Keratinocyte (primary cell): Measurements from ENCODE around the gene MICAL3. TPM values are rescaled to one million over a fixed set of nuclear protein-coding genes. Genes with fewer than 3 reads are reported as not detected.

ENCODE experiments used
- DNase-seq: peaks from one replicate; pipeline ENCODE4 v3.0.0-alpha.2; 2011; ENCODE audit warnings: low read depth, missing footprints, low spot score
- FAIRE-seq: peaks from 2 replicates; lab custom pipeline; 2011; peaks lifted over from hg19 to GRCh38; lab: Jason Lieb, UNC
- H2AFZ ChIP-seq: 2 replicates; pipeline ENCODE4 v1.6.0; 2012; ENCODE audit warnings: low read length, control low read depth, inconsistent platforms; ENCODE audit not compliant: control insufficient read depth
- H3K27ac ChIP-seq: 2 replicates; pipeline ENCODE4 v1.5.1; 2011; ENCODE audit warnings: low read length; ENCODE audit not compliant: control insufficient read depth, insufficient read depth
- H3K27me3 ChIP-seq: 3 replicates; pipeline ENCODE4 v1.6.0; 2011; ENCODE audit warnings: low read length; ENCODE audit not compliant: control insufficient read depth, insufficient read depth; ENCODE audit errors: extremely low read depth
- H3K36me3 ChIP-seq, 2 experiments: 2 replicates in 1 of 2; 3 replicates in 1 of 2; pipeline ENCODE4 v1.5.1; 2011; ENCODE audit warnings: low read length in 2 of 2, mild to moderate bottlenecking in 1 of 2; ENCODE audit not compliant: control insufficient read depth in 2 of 2, insufficient read depth in 2 of 2; ENCODE audit errors: extremely low read depth in 1 of 2
- H3K4me1 ChIP-seq: 3 replicates; pipeline ENCODE4 v1.5.1; 2011; ENCODE audit warnings: low read length; ENCODE audit not compliant: control insufficient read depth, insufficient read depth; ENCODE audit errors: extremely low read depth
- H3K4me2 ChIP-seq: 3 replicates; pipeline ENCODE4 v1.6.0; 2011; ENCODE audit warnings: low read depth, low read length; ENCODE audit not compliant: control insufficient read depth, insufficient read depth; ENCODE audit errors: extremely low read depth
- H3K4me3 ChIP-seq, 3 experiments: fragments of 200-600 bp in 1 of 3; sonication (generic) in 1 of 3; 2 replicates in 2 of 3; 3 replicates in 1 of 3; pipeline ENCODE4 v1.5.1; 2011 to 2016; ENCODE audit warnings: low read length in 3 of 3, mild to moderate bottlenecking in 3 of 3, control low read depth in 2 of 3, inconsistent platforms in 1 of 3, low read depth in 1 of 3, mixed read lengths in 1 of 3, mixed run types in 1 of 3, moderate library complexity in 1 of 3; ENCODE audit not compliant: control insufficient read depth in 2 of 3, insufficient read depth in 2 of 3; ENCODE audit errors: extremely low read depth in 1 of 3
- H3K79me2 ChIP-seq: 2 replicates; pipeline ENCODE4 v1.6.0; 2012; ENCODE audit warnings: low read length; ENCODE audit not compliant: control insufficient read depth, insufficient read depth
- H3K9ac ChIP-seq: 3 replicates; pipeline ENCODE4 v1.6.0; 2011; ENCODE audit warnings: low read length; ENCODE audit not compliant: control insufficient read depth, insufficient read depth; ENCODE audit errors: extremely low read depth
- H3K9me1 ChIP-seq: 3 replicates; pipeline ENCODE4 v1.6.0; 2011; ENCODE audit warnings: low read length; ENCODE audit not compliant: control insufficient read depth, insufficient read depth; ENCODE audit errors: extremely low read depth
- H3K9me3 ChIP-seq: 2 replicates; pipeline ENCODE4 v1.5.1; 2012; ENCODE audit warnings: low read depth, low read length; ENCODE audit not compliant: control insufficient read depth
- H4K20me1 ChIP-seq: 3 replicates; pipeline ENCODE4 v1.6.0; 2011; ENCODE audit warnings: low read length; ENCODE audit not compliant: control insufficient read depth, insufficient read depth; ENCODE audit errors: extremely low read depth
- CTCF ChIP-seq, 3 experiments: IDR thresholded peaks in 1 of 3; conservative IDR thresholded peaks in 1 of 3; optimal IDR thresholded peaks in 1 of 3; 2 replicates in 2 of 3; 3 replicates in 1 of 3; pipeline versions ENCODE3 to v1.5.1; 2011; ENCODE audit warnings: low read length in 3 of 3, mild to moderate bottlenecking in 3 of 3, moderate library complexity in 2 of 3, control low read depth in 1 of 3, inconsistent platforms in 1 of 3; ENCODE audit not compliant: insufficient read depth in 2 of 3; ENCODE audit errors: extremely low read depth in 1 of 3
- EZH2 ChIP-seq: IDR thresholded peaks from one replicate; pipeline ENCODE4 v1.6.1; 2012; ENCODE audit warnings: inconsistent platforms, mild to moderate bottlenecking, low read length, moderate library complexity
- dilution Hi-C: fragments of 300-500 bp; cut with MboI; formaldehyde crosslinking; loops from one replicate; pipeline ENCODE4 v1.7.0; 2020; ENCODE audit warnings: low sequenced_read_pairs; ENCODE audit not compliant: extremely low pct_ligation_motif_present
- polyA plus RNA-seq, 5 experiments: library from polyadenylated mRNA; depleted of rRNA in 3 of 5; stranded (reverse) in 3 of 5; stranded (forward) in 1 of 5; unstranded in 1 of 5; fragments of >200 nt; gene quantifications; 1 replicate in 1 of 5; 2 replicates in 3 of 5; 3 replicates in 1 of 5; pipeline versions ENCODE4 v1.2.1 to v1.2.3, GENCODE V29; 2011 to 2012; ENCODE audit warnings: missing spikeins in 2 of 5, low read depth in 1 of 5, low replicate concordance in 1 of 5

Gene MICAL3
- polyA plus RNA-seq, 1 donor (not counting 4 experiments of a cell fraction or from before 2014, with no cell fraction given) = 27.9 TPM

DNA sequence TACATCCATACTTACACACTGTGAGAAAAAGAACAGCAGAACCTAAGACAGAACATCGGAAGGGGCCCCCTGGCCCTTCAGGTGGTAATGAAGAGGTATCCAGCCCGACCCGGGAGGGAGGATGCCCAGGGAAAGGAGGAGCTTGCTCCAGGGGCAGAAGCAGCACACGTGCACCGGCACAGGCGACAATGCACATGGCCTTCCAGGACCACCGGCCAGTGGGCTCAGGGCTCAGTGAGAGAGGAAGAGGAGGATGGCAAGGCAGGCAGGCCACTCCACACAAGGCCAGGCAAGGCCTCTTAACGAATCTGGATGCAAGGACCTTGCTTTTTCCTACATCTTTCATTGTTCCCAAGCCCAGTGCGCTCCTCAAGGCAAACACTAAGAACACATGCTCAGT lies 52.6 kb downstream of the MICAL3 start:
- Histone ChIP-seq H3K9ac (no peak overlapping the region), H3K36me3 (peaks cover 19 to 40% of the 10 kb centered on the region in 2 experiments), H3K27me3 (no peaks in the 10 kb centered on the region), H4K20me1 (peaks cover 48% of the 10 kb centered on the region), H3K4me2 (no peak overlapping the region), H3K4me3 (no peak overlapping the region), H3K79me2 (peaks cover 94% of the 10 kb centered on the region), H2AFZ (no peak overlapping the region), H3K9me1 (peaks cover 15% of the 10 kb centered on the region), H3K9me3 (no peaks in the 10 kb centered on the region), H3K27ac (no peak overlapping the region), H3K4me1 (peaks cover 20% of the 10 kb centered on the region)
- TF ChIP-seq EZH2 = no peak
- TF ChIP-seq CTCF (optimal IDR thresholded peaks at IDR 0.05 in 1 of 3, IDR thresholded peaks at IDR 0.05 in 1 of 3, conservative IDR thresholded peaks at IDR 0.05 in 1 of 3; ENCODE audit: extremely low read depth in 1 of 3, insufficient read depth in 2 of 3, low read length in 3 of 3) = no peak
- no peak for DNase-seq
- dilution Hi-C loops = no loop called here
- no peak for FAIRE-seq

- no peak for DNase-seq
- Histone ChIP-seq H3K9me3 (no peaks in the 10 kb centered on the region), H3K36me3 (peaks cover 19 to 46% of the 10 kb centered on the region in 2 experiments), H2AFZ (no peak overlapping the region), H3K27ac (no peak overlapping the region), H3K4me2 (no peak overlapping the region), H3K9me1 (peaks cover 21% of the 10 kb centered on the region), H3K4me3 (no peak overlapping the region), H4K20me1 (peaks cover 57% of the 10 kb centered on the region), H3K79me2 (peaks cover 95% of the 10 kb centered on the region), H3K4me1 (peaks cover 29% of the 10 kb centered on the region), H3K27me3 (no peaks in the 10 kb centered on the region), H3K9ac (no peak overlapping the region)
- FAIRE-seq = no peak
- TF ChIP-seq CTCF (optimal IDR thresholded peaks at IDR 0.05 in 1 of 3, IDR thresholded peaks at IDR 0.05 in 1 of 3, conservative IDR thresholded peaks at IDR 0.05 in 1 of 3; ENCODE audit: extremely low read depth in 1 of 3, insufficient read depth in 2 of 3, low read length in 3 of 3) (no peak), EZH2 (no peak)
- dilution Hi-C loops = no loop called here
These were observed 54.1 kb downstream of the MICAL3 start for GRCh38 chr22:17970201-17970708.
